A549 (cell line): ENCODE data around the gene CPED1.

Source experiments
- CHD4 ChIP-seq: fragments of 200-600 bp; sonication (generic); IDR thresholded peaks from 2 replicates; pipeline ENCODE4 v1.6.1; 2016; ENCODE audit warnings: antibody characterized with exemption, mild to moderate bottlenecking, borderline replicate concordance
- EHMT2 ChIP-seq: fragments of 200-600 bp; sonication (generic); IDR thresholded peaks from 2 replicates; pipeline ENCODE4 v1.6.1; 2016; ENCODE audit warnings: antibody characterized with exemption, low read depth, mild to moderate bottlenecking, moderate library complexity
- EP300 ChIP-seq, 2 experiments: fragments of >200 bp; sonication (Bioruptor Twin); formaldehyde crosslinking; IDR thresholded peaks; 2 replicates in 1 of 2; 3 replicates in 1 of 2; pipeline ENCODE4 v1.6.1; 2016 to 2017
- FOSL2 ChIP-seq, 2 experiments: fragments of 450-650 bp in 1 of 2; fragments of >200 bp in 1 of 2; sonication (Bioruptor Twin) in 1 of 2; formaldehyde crosslinking; IDR thresholded peaks; 2 replicates each; pipeline versions ENCODE4 v1.5.0 to v1.6.1; 2016 to 2020; ENCODE audit warnings: mild to moderate bottlenecking in 1 of 2, moderate library complexity in 1 of 2
- HDAC2 ChIP-seq: fragments of 200-600 bp; sonication (generic); IDR thresholded peaks from 2 replicates; pipeline ENCODE4 v1.6.1; 2016
- HOXB5 ChIP-seq: fragments of 250-450 bp; sonication (Bioruptor Pico); IDR thresholded peaks from 2 replicates; pipeline ENCODE4 v1.5.0; 2020; ENCODE audit warnings: mild to moderate bottlenecking, moderate library complexity
- JUNB ChIP-seq: fragments of >200 bp; sonication (Bioruptor Twin); formaldehyde crosslinking; IDR thresholded peaks from 2 replicates; pipeline ENCODE4 v1.6.1; 2016
- MAZ ChIP-seq: fragments of 150-350 bp; IDR thresholded peaks from 2 replicates; pipeline ENCODE4 v1.6.1; 2014; ENCODE audit warnings: antibody characterized with exemption, low read depth, low read length, borderline replicate concordance
- MYC ChIP-seq: IDR thresholded peaks from 2 replicates; pipeline ENCODE4 v1.6.1; 2012; ENCODE audit warnings: mild to moderate bottlenecking, inconsistent platforms, low read length, improper control_type of control experiment, borderline replicate concordance
- POLR2A ChIP-seq: IDR thresholded peaks from 2 replicates; pipeline ENCODE4 v1.6.1; 2012; ENCODE audit warnings: mild to moderate bottlenecking, low read length
- RAD21 ChIP-seq, 2 experiments: fragments of >200 bp in 1 of 2; sonication (Bioruptor Twin) in 1 of 2; formaldehyde crosslinking in 1 of 2; IDR thresholded peaks in 1 of 2; conservative IDR thresholded peaks in 1 of 2; 2 replicates in 1 of 2; 3 replicates in 1 of 2; pipeline ENCODE4 v1.6.1; 2012 to 2018; ENCODE audit warnings: inconsistent platforms in 1 of 2
- TF ChIP-seq, protein P1 (sequence below): fragments of >200 bp; sonication (Bioruptor Twin); formaldehyde crosslinking; IDR thresholded peaks from 3 replicates; pipeline ENCODE4 v1.5.1; 2016
- TF ChIP-seq, protein P2 (sequence below): fragments of 250-450 bp; sonication (Bioruptor Pico); IDR thresholded peaks from 2 replicates; pipeline ENCODE4 v1.5.0; 2021; ENCODE audit warnings: mild to moderate bottlenecking, moderate library complexity, borderline replicate concordance
- TF ChIP-seq, protein P3 (sequence below): fragments of 450-650 bp; IDR thresholded peaks from 2 replicates; pipeline ENCODE4 v1.6.1; 2014; ENCODE audit warnings: antibody characterized with exemption

GRCh38 chr7:121180436-121181063 is 192.0 kb downstream of the CPED1 start:
- TF ChIP-seq, protein P1, sequence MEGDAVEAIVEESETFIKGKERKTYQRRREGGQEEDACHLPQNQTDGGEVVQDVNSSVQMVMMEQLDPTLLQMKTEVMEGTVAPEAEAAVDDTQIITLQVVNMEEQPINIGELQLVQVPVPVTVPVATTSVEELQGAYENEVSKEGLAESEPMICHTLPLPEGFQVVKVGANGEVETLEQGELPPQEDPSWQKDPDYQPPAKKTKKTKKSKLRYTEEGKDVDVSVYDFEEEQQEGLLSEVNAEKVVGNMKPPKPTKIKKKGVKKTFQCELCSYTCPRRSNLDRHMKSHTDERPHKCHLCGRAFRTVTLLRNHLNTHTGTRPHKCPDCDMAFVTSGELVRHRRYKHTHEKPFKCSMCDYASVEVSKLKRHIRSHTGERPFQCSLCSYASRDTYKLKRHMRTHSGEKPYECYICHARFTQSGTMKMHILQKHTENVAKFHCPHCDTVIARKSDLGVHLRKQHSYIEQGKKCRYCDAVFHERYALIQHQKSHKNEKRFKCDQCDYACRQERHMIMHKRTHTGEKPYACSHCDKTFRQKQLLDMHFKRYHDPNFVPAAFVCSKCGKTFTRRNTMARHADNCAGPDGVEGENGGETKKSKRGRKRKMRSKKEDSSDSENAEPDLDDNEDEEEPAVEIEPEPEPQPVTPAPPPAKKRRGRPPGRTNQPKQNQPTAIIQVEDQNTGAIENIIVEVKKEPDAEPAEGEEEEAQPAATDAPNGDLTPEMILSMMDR: no peak
- no peak for TF ChIP-seq POLR2A
- no peak for TF ChIP-seq HOXB5 (CRISPR knock-in tag)
- TF ChIP-seq MAZ: no peak
- TF ChIP-seq HDAC2: no peak
- no peak for TF ChIP-seq RAD21 (conservative IDR thresholded peaks at IDR 0.05 in 1 of 2, IDR thresholded peaks at IDR 0.05 in 1 of 2)
- TF ChIP-seq, protein P2, sequence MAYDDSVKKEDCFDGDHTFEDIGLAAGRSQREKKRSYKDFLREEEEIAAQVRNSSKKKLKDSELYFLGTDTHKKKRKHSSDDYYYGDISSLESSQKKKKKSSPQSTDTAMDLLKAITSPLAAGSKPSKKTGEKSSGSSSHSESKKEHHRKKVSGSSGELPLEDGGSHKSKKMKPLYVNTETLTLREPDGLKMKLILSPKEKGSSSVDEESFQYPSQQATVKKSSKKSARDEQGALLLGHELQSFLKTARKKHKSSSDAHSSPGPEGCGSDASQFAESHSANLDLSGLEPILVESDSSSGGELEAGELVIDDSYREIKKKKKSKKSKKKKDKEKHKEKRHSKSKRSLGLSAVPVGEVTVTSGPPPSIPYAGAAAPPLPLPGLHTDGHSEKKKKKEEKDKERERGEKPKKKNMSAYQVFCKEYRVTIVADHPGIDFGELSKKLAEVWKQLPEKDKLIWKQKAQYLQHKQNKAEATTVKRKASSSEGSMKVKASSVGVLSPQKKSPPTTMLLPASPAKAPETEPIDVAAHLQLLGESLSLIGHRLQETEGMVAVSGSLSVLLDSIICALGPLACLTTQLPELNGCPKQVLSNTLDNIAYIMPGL (CRISPR knock-in tag): no peak
- no peak for TF ChIP-seq EP300 (IDR thresholded peaks at IDR 0.05)
- TF ChIP-seq, protein P3, sequence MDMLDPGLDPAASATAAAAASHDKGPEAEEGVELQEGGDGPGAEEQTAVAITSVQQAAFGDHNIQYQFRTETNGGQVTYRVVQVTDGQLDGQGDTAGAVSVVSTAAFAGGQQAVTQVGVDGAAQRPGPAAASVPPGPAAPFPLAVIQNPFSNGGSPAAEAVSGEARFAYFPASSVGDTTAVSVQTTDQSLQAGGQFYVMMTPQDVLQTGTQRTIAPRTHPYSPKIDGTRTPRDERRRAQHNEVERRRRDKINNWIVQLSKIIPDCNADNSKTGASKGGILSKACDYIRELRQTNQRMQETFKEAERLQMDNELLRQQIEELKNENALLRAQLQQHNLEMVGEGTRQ: no peak
- no peak for TF ChIP-seq FOSL2 (IDR thresholded peaks at IDR 0.05)
- no peak for TF ChIP-seq FOSL2 (CRISPR knock-in tag; IDR thresholded peaks at IDR 0.05)
- no peak for TF ChIP-seq MYC
- TF ChIP-seq CHD4: no peak
- TF ChIP-seq EHMT2: no peak
- no peak for TF ChIP-seq JUNB
